Measurements from ENCODE around the gene TSPAN18. TPM values are rescaled to one million over a fixed set of nuclear protein-coding genes. Genes with fewer than 3 reads are reported as not detected.

Gene TSPAN18
- polyA plus RNA-seq, 1 of the 3 experiments (the other 2 are of a cell fraction) = 0.72 TPM

DNA sequence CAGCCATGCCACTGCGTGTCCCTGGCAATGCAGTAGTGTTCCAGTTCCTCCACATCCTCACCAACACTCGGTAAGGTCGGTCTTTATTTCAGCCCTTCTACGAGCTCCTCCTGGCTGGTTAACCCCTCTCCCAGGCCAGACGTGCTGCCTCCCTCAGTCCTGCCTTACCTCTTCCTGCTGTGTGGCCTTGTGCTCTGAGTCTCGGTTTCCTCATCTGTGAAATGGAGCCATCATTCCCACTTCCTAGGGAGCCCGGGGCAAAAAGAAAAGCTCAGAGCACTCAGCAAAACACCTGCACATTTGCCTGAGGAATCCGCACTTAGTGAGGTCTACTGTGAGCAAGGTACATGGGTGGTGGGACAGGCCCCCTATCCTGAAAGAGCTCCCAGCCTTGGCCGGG is 214.1 kb downstream of the TSPAN18 start (continued):
- TF ChIP-seq, protein P1, sequence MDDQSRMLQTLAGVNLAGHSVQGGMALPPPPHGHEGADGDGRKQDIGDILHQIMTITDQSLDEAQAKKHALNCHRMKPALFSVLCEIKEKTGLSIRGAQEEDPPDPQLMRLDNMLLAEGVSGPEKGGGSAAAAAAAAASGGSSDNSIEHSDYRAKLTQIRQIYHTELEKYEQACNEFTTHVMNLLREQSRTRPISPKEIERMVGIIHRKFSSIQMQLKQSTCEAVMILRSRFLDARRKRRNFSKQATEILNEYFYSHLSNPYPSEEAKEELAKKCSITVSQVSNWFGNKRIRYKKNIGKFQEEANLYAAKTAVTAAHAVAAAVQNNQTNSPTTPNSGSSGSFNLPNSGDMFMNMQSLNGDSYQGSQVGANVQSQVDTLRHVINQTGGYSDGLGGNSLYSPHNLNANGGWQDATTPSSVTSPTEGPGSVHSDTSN (IDR thresholded peaks at IDR 0.05) = no peak
- no peak for TF ChIP-seq RXRA (IDR thresholded peaks at IDR 0.05; ENCODE audit: borderline replicate concordance, low read depth)

DNA sequence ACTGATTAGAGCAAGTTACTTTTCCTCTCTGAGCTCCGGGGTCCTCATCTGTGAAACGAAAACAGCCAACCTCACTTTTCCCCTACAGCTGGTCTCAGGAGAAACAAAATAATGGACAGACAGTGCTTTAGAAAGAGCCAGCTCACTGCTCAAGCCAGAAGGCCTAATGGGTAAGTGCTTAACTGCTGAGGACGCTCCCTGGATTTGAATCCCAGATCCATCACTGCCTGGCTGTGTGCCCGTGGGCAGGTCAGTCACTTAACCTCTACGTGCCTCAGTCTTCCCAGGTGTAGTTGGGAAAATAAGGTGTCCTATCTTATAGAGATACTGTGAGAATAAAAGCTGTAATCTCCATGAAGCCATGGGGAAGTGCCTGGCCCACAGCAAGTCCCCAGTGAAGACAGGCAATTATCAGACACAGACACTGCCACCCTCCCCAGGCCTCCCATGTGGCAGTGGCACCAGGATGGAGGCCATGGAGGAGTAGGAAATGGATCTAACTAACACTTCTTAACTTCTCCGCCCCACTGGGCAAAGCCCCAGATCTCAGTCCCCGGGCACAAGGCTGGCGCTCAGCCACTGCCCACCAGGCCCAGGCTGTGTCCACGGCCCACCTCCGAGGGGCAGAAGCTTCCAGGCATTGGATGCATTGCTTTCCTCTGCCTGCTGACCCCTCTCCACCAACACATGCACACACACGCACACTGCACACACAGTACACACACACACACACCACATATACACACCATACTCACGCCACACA is 214.7 kb downstream of the TSPAN18 start:
- WGBS (ENCODE audit: low lambda C conversion rate) = 79% methylated on average over 11 of the region's 12 CpGs
- Histone ChIP-seq H2AFZ (ENCODE audit: low read depth) (no peak overlapping the region), H3F3A (replicated peaks; ENCODE audit: insufficient read depth) (peaks cover 3% of the 10 kb centered on the region), H3K36me3 (replicated peaks in 1 of 2; ENCODE audit: control insufficient read depth in 1 of 2, insufficient read depth in 2 of 2, low read length in 1 of 2) (no peaks in the 10 kb centered on the region), H3K4me3 (ENCODE audit: low read depth in 2 of 2, low read length in 1 of 2) (no peak overlapping the region), H4K20me1 (ENCODE audit: insufficient read depth) (peaks cover 34% of the 10 kb centered on the region), H3K9ac (no peak overlapping the region), H3K27me3 (ENCODE audit: insufficient read depth) (no peaks in the 10 kb centered on the region), H3K27ac (ENCODE audit: low read depth in 2 of 2, low read length in 1 of 2) (no peak overlapping the region), H3K9me2 (no peaks in the 10 kb centered on the region), H3K4me1 (ENCODE audit: control insufficient read depth in 1 of 2, insufficient read depth in 2 of 2, low read depth in 1 of 2, low read length in 1 of 2) (peaks cover 0 to 11% of the 10 kb centered on the region in 2 experiments; a peak in 1 of 4 replicates), H3K4me2 (no peak overlapping the region), H3K9me3 (no peaks in the 10 kb centered on the region), H3K79me2 (ENCODE audit: insufficient read depth) (no peaks in the 10 kb centered on the region)
- POLR2A ChIA-PET = no interaction called here
- CTCF ChIA-PET = interaction anchor here (0.6 to 24.2 kb wide), 12 partner anchors 6 to 527 kb away, joined by 3 to 1245 read pairs (median 4); partner anchors contain the start of gene TP53I11
- no peak for DNase-seq
- TF ChIP-seq, protein P2, sequence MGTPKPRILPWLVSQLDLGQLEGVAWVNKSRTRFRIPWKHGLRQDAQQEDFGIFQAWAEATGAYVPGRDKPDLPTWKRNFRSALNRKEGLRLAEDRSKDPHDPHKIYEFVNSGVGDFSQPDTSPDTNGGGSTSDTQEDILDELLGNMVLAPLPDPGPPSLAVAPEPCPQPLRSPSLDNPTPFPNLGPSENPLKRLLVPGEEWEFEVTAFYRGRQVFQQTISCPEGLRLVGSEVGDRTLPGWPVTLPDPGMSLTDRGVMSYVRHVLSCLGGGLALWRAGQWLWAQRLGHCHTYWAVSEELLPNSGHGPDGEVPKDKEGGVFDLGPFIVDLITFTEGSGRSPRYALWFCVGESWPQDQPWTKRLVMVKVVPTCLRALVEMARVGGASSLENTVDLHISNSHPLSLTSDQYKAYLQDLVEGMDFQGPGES (IDR thresholded peaks at IDR 0.05; ENCODE audit: low read depth, low read length) = no peak
- TF ChIP-seq YY1 (IDR thresholded peaks at IDR 0.05; ENCODE audit: low read depth) (no peak), RAD21 (IDR thresholded peaks at IDR 0.05; ENCODE audit: low read length) (no peak), GABPA (IDR thresholded peaks at IDR 0.05; ENCODE audit: low read depth) (no peak), FOXM1 (IDR thresholded peaks at IDR 0.05; ENCODE audit: low read depth) (no peak), SIN3A (IDR thresholded peaks at IDR 0.05; ENCODE audit: borderline replicate concordance, low read depth, low read length) (no peak), FOSL2 (IDR thresholded peaks at IDR 0.05; ENCODE audit: borderline replicate concordance, low read depth) (no peak), TCF12 (IDR thresholded peaks at IDR 0.05) (no peak), RFX5 (IDR thresholded peaks at IDR 0.05; ENCODE audit: low read length) (no peak), ELF1 (IDR thresholded peaks at IDR 0.05) (no peak), POLR2AphosphoS5 (IDR thresholded peaks at IDR 0.05; ENCODE audit: low read depth, low read length) (no peak), RXRA (IDR thresholded peaks at IDR 0.05; ENCODE audit: borderline replicate concordance, low read depth) (no peak), MXI1 (IDR thresholded peaks at IDR 0.05; ENCODE audit: low read depth, low read length) (no peak), NRF1 (IDR thresholded peaks at IDR 0.05; ENCODE audit: low read depth, low read length) (no peak), MEF2A (IDR thresholded peaks at IDR 0.05; ENCODE audit: borderline replicate concordance, low read depth) (no peak)
- TF ChIP-seq, protein P3, sequence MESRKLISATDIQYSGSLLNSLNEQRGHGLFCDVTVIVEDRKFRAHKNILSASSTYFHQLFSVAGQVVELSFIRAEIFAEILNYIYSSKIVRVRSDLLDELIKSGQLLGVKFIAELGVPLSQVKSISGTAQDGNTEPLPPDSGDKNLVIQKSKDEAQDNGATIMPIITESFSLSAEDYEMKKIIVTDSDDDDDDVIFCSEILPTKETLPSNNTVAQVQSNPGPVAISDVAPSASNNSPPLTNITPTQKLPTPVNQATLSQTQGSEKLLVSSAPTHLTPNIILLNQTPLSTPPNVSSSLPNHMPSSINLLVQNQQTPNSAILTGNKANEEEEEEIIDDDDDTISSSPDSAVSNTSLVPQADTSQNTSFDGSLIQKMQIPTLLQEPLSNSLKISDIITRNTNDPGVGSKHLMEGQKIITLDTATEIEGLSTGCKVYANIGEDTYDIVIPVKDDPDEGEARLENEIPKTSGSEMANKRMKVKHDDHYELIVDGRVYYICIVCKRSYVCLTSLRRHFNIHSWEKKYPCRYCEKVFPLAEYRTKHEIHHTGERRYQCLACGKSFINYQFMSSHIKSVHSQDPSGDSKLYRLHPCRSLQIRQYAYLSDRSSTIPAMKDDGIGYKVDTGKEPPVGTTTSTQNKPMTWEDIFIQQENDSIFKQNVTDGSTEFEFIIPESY (IDR thresholded peaks at IDR 0.05; ENCODE audit: borderline replicate concordance, low read depth) = no peak
- TF ChIP-seq, protein P4, sequence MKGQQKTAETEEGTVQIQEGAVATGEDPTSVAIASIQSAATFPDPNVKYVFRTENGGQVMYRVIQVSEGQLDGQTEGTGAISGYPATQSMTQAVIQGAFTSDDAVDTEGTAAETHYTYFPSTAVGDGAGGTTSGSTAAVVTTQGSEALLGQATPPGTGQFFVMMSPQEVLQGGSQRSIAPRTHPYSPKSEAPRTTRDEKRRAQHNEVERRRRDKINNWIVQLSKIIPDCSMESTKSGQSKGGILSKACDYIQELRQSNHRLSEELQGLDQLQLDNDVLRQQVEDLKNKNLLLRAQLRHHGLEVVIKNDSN (IDR thresholded peaks at IDR 0.05; ENCODE audit: borderline replicate concordance, low read depth) = no peak
- TF ChIP-seq, protein P5, sequence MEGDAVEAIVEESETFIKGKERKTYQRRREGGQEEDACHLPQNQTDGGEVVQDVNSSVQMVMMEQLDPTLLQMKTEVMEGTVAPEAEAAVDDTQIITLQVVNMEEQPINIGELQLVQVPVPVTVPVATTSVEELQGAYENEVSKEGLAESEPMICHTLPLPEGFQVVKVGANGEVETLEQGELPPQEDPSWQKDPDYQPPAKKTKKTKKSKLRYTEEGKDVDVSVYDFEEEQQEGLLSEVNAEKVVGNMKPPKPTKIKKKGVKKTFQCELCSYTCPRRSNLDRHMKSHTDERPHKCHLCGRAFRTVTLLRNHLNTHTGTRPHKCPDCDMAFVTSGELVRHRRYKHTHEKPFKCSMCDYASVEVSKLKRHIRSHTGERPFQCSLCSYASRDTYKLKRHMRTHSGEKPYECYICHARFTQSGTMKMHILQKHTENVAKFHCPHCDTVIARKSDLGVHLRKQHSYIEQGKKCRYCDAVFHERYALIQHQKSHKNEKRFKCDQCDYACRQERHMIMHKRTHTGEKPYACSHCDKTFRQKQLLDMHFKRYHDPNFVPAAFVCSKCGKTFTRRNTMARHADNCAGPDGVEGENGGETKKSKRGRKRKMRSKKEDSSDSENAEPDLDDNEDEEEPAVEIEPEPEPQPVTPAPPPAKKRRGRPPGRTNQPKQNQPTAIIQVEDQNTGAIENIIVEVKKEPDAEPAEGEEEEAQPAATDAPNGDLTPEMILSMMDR (IDR thresholded peaks at IDR 0.05) = no peak
- TF ChIP-seq, protein P6, sequence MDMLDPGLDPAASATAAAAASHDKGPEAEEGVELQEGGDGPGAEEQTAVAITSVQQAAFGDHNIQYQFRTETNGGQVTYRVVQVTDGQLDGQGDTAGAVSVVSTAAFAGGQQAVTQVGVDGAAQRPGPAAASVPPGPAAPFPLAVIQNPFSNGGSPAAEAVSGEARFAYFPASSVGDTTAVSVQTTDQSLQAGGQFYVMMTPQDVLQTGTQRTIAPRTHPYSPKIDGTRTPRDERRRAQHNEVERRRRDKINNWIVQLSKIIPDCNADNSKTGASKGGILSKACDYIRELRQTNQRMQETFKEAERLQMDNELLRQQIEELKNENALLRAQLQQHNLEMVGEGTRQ (IDR thresholded peaks at IDR 0.05; ENCODE audit: borderline replicate concordance, low read depth, low read length) = no peak
